Fibroblast of skin of abdomen (primary cell): ENCODE results near the gene ELN.
A peak's percentile ranks its signal among the peaks of the same experiment; 100 is the strongest.
"Not testable (repeated sequence)": the region's sequence is repeated elsewhere in the genome, so short reads cannot be mapped to it uniquely, and the experiment has no call there.

Experiments
- DNase-seq: peaks from one replicate; pipeline ENCODE4 v3.0.0-alpha.2; 2013

ELN gene

DNA sequence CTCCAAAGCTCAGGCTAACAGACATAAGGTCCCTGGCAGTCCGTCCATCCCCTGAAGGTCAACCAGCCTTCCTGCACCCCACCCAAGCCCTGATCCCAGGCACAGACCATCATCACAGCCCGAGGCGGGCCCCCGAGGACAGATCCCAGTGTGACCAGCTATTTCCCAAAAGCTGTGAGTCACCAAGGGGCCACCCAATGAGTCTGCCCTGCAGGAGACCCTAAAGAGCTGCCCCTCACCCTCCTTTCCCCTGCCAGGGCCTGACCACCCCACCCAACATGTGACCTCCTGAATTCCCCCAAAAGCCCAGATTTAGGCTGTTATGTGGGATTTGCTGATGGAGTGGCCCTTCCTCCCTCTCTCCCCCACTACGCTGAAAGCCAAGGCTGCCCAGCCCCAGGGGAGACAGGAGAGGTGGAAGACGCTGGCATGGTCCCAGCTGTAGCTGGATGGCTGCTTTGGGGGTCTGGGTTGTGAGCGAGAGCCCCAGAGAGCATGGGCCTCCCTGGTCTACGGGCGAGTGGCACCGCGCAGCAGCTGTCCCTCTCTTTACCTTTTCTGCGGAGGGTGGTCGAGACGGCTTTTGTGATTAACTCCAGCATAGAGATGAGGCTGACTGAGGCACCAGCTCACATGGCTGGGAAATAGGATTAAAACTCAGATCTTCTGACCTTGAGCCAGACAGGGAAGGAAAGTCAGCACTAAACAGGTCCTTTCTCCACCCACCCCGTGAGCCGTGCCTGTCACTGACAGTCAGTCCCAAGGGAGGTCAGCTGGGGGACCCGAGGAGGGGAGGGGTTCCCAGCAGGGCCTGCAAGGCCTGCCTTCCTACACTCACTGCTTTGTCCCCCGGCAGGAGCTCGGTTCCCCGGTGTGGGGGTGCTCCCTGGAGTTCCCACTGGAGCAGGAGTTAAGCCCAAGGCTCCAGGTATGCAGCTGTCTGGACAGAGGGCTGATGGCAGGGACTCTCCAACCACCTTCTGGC, 16.7 kb downstream of the ELN start:
- DNase-seq = no peak

DNA sequence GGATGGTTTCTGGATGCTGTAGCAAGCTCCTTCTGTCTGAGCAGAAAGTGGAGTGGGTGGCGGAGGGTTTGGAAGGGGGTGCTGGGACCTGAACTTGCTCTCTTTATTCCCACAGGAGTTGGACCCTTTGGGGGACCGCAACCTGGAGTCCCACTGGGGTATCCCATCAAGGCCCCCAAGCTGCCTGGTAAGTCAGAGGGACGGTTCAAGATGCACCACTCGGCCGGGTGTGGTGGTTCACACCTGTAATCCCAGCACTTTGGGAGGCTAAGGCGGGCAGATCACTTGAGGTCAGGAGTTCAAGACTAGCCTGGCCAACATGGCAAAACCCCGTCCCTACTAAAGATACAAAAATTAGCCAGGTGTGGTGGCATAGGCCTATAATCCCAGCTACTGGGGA, 18.6 kb downstream of the ELN start:
- DNase-seq = not testable (repeated sequence)

DNA sequence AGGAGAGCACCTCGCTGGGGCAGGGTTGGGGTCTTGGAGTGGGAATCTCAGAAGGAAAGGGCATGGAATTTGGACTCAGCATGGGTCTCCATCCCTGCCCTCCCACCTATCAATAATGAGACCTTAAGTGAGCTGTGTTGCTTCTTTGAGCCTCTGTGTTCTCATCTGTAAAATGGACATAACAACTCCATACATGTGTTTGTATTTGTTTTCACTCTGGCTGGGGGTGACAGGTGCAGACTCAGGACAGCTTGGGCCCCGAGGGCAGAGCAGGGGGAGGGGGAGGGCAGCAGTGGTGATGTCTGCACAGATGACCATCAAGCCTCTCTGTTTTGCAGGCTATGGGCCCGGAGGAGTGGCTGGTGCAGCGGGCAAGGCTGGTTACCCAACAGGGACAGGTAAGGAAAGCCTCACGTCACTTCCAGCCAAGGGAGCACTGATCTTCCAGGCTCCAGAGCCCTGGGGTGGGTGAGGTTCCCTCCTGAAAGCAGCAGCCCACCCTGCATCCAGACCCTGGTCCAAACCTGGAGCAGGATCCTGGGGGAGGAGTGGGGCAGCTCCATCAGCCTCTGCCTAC, 19.9 kb downstream of the ELN start:
- no peak for DNase-seq

DNA sequence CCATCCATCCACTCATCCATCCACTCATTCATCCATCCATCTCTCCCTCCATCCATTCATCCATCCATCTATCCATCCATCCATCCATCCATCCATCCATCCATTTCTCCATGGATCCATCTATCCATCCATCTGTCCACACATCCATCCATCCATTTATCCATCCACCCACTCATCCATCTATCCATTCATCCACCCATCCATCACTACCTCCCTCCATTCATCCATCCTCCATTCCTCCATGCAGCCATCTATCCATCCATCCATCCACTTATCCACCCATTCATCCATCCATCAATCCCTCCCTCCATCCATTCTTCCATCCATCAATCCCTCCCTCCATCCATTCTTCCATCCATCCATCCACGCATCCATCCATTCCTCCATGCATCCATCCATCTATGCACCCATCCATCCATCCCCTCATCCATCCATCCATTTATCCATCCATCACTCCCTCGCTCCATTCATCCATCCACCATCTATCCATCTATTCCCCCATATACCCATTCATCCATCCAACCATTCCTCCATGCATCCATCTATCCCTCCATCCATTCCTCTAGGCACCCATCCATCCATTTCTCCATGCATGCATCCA, 21.1 kb downstream of the ELN start:
- DNase-seq = no peak

DNA sequence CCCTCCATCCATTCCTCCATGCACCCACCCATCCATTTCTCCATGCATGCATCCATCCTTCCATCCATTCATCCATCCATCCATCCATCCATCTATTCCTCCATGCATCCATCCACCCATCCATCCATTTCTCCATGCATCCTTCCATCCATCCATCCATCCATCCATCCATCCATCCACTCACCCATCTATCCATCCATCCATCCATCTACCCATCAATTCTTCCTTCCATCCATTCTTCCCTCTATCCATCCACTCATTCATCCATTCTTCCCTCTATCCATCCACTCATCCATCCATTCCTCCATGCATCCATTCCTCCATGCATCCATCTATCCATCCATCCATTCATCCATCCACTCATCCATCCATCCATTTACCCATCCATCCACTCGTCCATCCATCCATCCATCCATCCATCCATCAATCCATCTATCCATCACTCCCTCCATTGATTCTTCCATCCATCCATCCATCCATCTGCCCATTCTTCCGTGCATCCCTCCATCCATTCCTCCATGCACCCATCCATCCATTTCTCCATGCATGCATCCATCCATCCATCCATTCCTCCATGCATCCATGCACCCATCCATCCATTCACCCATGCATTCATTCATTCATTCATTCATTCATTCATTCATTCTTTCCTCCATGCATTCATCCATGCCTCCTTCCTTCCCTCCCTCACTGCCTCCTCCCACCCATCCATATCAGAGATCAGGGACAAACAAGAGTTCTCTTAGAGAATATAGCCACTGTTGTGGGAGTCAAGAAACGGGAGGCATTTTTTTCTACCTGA, 22.2 kb downstream of the ELN start:
- DNase-seq = no peak

DNA sequence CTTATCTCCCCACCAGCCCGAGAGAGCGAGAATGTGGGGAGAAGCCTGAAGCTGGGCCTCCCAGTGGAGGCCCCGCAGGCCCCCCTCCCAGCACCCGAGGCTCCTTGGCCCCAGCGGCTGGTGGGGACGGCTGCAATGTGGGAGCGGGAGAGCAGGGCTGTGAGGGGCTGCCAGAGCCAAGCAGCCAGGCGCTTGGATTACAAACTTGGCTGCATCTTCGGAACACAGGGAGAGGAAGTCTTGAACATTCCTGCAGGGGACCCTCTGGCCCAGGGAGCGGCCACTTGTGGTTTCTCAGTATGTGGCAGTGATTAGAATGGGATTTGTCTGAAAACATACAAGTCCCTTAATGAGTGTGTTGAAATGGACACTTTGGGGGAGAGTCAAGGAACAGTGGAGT, 23.2 kb downstream of the ELN start:
- DNase-seq = peak; percentile 39

DNA sequence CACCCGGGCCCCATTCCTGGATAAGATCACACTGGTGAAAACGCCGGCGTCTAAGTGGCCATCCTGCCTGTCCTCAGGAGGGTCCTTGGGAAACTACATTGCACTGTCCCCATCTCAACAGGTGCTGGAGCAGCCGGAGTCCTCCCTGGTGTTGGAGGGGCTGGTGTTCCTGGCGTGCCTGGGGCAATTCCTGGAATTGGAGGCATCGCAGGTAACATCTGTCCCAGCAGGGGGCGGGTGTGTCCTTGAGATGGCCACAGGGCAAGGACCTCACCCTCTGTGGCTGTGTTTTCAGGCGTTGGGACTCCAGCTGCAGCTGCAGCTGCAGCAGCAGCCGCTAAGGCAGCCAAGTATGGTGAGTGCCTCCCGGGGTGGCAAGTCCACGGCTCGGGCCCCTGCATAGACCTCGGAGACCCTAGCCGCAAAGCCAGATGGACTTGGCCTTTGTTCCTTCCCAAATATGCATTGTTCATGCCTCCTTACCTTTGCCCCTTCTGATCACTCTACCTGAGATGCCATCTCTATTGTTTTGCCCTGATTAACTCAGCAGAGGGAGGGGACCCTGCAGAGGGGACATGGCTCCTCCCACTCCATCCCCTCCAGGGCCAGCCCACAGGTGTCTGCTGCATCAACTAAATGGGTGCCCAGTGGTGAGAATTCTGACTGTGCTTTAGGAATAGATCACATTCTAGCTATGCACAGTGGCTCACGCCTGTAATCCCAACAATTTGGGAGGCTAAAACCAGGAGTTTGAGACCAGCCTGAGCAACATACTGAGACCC, 23.8 kb downstream of the ELN start:
- DNase-seq = no peak

DNA sequence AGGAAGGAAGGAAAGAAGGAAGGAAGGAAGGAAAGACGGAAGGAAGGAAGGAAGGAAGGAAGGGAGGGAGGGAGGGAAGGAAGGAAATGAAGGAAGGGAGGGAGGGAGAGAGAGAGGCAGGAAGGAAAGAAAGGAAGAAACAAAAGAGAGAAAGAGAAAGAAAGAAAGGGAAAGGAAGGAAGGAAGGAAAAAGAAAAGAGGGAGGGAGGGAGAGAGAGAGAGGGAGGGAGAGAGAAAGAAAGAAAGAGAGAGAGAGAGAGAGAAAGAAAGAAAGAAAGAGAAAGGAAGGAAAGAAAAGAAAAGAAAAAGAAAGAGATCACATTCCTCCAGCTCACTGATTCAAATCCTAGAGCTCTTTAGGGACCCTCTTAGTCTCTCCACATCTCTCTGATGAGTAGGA, 24.7 kb downstream of the ELN start:
- no peak for DNase-seq

DNA sequence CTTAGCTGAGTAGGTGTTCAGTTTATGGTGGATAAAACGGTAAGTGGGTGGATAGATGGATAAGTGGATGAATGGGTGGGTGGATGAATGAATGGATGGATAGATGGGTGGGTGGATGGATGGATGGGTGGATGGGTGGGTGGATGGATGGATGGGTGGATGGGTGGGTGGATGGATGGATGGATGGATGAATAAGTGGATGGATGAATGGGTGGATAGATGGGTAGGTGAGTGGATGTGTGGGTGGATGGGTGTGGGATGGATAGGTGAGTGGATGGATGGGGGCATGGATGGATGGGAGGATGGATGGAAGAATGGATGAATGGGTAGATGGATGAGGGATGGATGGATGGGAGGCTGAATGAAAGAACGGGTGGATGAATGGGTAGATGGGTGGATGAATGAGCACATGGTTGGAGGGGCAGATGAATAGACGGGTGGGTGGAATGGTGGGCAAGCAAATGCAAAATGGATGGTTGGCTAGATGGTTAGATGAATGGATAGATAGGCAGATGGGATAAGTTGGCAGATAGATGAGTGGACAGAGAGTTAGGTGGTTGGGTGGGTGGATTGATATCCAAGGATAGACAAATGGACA, 25.7 kb downstream of the ELN start:
- DNase-seq = no peak

DNA sequence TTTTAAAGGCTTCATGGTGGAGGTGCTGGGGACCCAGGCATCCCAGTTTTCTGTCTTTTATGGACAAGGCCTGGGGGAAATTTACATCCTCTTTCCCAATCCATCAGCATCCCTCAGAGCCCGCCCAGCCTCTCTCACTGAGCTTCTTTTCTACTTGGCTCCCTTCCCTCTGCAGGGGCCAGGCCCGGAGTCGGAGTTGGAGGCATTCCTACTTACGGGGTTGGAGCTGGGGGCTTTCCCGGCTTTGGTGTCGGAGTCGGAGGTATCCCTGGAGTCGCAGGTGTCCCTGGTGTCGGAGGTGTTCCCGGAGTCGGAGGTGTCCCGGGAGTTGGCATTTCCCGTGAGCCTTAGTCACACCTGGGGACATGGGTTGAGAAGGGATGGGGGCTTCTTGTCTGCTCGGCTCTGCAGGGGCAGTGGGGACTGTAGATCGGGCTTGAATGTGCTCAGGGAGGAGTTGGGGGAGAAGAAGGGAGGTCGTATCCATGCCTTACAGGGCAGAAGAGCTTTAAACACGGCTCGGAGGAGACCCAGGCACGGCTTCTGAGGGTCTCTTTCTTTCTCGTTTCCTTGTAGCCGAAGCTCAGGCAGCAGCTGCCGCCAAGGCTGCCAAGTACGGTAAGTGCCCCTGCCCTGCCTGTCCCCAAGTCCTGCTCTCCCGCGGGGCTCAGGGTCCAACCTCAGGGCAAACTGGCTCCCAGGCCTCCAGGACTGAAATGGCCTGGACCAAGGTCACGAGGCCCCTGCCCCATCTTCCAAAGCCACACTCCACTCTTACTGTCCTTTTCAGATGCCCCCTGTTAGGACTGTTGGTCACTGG, 28.3 kb downstream of the ELN start:
- DNase-seq = no peak

DNA sequence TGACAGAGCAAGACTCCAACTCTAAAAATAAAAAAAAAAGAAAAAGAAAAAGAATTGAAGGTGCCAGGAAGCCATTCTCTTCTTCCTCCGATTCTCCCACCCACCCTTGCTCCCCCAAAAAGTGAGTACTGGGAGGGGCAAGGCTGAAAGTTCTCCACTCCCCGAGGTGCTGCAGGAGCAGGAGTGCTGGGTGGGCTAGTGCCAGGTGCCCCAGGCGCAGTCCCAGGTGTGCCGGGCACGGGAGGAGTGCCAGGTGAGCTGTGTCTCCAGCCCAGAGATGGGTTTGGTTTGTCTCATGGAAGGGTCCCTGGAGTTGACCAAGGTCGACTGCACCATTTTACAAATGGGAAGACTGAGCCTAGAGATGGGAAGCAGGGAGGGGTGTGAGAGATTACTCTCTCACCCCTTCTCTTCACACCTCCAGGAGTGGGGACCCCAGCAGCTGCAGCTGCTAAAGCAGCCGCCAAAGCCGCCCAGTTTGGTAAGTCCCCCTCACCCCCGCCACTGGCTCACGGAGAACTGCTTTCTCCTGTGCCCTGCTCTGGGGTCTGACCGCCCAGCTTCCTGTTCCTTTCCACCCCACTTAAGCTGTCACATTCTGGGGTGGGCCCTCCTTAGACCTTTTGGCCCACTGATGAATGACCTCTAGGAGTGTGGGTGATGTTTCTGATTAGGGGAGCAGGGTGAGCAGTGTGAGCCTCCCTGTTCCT, 29.4 kb downstream of the ELN start:
- DNase-seq = no peak

DNA sequence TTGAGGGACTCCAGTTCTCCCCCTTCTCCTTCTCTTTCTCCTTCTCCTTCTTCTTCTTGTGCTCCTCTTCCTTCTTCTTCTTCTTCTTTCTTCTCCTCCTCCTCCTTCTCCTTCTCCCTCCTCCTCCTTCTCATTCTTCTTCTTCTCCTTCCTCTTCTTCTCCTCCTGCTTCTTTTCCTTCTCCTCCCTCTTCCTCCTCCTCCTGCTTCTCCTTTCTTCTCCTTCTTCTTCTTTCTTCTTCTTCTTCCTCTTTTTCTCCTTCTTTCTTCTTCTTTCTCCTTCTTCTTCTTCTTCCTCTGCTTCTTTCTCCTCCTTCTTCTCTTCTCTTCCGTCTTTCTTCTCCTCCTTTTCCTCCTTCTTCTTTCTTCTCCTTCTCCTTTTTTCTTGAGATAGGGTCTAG, 30.0 kb downstream of the ELN start:
- no peak for DNase-seq

DNA sequence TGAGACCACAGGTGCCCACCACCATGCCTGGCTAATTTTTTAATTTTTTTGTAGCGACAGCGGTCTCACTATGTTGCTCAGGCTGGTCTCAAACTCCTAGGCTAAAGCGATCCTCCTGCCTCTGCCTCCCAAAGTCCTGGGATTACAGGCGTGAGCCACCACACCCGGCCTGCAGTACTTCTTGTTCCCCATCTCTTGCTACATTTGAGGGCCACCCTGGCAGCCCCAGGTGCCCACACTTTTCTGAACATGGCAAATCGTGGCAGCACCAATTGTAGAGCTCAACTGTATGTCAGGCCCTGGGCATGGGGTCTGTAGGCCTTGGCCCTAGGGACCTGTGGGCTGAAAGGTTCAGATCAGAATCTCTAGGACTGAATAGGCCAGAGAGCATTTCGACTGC, 30.5 kb downstream of the ELN start:
- DNase-seq = no peak

DNA sequence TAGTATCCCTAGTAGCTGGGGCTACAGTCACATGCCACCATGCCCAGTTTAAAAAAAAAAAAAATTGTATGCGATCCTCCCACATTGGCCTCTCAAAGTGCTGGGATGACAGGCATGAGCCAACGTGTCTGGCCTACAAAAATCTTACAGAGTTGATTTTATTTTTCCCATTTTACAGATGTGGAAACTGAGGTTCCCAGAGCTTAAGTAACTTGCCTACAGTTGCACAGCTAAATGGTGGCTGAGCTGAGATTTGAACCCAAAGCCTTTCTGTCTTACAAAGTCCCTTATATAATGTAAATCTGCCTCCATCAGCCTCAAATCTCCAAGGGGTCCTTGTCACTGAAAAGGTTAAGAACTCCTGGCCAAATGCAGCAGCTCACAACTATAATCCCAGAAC, 31.1 kb downstream of the ELN start:
- DNase-seq = no peak

DNA sequence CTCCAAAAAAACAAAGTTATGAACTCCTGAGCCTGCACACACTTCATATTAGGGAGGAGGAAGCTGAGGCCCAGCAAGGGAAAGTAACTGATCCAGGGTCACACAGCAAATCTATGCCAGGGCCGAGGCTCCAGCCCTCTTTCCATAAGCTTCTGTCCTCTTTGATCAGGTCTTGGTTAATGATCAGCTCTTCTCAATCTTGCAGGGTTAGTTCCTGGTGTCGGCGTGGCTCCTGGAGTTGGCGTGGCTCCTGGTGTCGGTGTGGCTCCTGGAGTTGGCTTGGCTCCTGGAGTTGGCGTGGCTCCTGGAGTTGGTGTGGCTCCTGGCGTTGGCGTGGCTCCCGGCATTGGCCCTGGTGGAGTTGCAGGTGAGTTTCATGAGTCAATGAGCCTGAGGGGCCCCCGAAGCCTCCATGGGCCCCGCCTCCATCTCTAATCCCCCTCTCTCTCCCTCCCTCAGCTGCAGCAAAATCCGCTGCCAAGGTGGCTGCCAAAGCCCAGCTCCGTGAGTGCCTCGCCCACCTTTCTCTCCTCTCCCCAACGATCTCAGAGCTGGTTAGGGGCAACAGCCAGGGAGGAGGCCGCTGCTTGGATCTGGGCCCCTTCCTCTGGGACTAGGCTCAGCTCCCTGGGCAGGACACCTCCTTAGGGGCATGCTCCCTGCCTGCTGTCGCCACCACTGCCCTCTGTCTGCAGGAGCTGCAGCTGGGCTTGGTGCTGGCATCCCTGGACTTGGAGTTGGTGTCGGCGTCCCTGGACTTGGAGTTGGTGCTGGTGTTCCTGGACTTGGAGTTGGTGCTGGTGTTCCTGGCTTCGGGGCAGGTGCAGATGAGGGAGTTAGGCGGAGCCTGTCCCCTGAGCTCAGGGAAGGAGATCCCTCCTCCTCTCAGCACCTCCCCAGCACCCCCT, 32.0 kb downstream of the ELN start:
- DNase-seq = no peak

DNA sequence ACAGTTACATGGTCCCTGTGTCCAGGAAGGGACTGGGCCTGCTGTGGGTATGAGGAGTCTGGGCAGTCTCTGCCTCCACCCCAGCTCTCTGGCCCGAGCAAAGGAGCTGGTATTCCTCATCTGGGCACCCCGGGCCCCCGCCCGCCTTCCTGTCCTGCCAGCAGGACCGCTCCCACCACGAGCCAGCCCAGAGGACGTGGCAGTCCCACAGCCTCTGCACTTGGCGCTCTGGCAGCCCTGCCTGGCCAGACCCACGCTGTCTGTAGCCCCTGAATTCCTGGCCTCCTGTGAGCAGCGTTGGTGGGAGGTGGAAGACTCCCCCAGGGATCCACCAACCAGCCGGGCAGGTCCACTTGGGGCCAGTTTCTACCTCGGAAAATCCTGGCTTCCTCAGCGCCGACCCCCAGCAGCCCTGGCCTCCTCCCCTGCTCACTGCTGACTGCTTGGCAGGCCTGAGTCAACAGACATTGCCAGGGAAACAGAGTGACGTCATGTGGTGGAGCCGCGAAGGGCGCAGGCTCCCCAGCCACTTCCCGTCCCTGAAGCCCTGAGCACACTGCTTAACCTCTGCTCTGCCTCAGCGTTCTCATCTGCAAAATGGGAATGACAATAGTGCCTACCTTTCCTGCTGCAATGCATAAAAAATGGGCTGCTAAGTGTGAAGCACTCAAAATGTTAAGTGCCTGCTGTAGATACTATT, 34.0 kb downstream of the ELN start:
- DNase-seq = peak; percentile 92

DNA sequence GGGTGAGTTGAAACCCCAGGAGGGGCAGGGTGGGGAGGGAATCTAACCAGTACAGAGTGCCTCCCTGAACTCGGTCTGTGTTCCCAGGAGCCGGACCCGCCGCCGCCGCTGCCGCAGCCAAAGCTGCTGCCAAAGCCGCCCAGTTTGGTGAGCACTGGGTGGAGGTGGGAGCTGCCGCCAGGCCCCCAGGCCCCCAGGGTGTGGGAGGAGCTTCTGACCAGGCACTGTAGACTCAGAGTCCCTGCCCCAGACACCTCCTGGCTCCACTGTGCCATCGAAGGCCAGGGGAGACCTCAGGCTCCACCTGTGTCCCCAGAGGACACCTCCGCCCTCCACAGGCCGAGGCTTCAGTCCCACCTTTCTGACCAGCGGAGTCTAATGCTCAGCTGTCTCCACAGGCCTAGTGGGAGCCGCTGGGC, 35.3 kb downstream of the ELN start:
- no peak for DNase-seq

DNA sequence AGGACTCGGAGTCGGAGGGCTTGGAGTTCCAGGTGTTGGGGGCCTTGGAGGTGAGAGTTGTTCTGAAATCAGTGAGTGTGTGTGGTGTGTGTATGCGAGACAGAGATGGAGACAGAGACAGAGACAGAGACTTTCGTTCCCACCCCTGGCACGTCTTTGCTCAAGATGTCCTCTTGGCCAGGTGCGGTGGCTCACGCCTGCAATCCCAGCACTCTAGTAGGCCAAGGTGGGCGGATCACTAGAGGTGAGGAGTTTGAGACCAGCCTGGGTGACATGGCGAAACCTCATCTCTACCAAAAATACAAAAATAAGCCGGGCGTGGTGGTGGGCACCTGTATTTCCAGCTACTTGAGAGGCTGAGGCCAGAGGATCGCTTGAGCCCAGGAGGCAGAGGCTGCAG, 35.7 kb downstream of the ELN start:
- no peak for DNase-seq
